Rectal smooth muscle tissue (tissue), 1 donor: Measurements from ENCODE around the gene SCD.

ENCODE experiments used
- H3K27ac ChIP-seq: one replicate; pipeline ENCODE4 v1.7.0; 2013; ENCODE audit warnings: low read depth, low read length, inconsistent platforms
- H3K27me3 ChIP-seq: one replicate; pipeline ENCODE4 v1.7.0; 2013; ENCODE audit warnings: low read length; ENCODE audit not compliant: control insufficient read depth, insufficient read depth
- H3K36me3 ChIP-seq: one replicate; pipeline ENCODE4 v1.7.0; 2013; ENCODE audit warnings: low read length; ENCODE audit not compliant: control insufficient read depth, insufficient read depth
- H3K4me1 ChIP-seq: one replicate; pipeline ENCODE4 v1.7.0; 2013; ENCODE audit warnings: low read length; ENCODE audit not compliant: control insufficient read depth, insufficient read depth
- H3K4me3 ChIP-seq: one replicate; pipeline ENCODE4 v1.7.0; 2013; ENCODE audit warnings: low read length
- H3K9ac ChIP-seq: one replicate; pipeline ENCODE4 v1.7.0; 2013; ENCODE audit warnings: low read length

SCD gene

DNA sequence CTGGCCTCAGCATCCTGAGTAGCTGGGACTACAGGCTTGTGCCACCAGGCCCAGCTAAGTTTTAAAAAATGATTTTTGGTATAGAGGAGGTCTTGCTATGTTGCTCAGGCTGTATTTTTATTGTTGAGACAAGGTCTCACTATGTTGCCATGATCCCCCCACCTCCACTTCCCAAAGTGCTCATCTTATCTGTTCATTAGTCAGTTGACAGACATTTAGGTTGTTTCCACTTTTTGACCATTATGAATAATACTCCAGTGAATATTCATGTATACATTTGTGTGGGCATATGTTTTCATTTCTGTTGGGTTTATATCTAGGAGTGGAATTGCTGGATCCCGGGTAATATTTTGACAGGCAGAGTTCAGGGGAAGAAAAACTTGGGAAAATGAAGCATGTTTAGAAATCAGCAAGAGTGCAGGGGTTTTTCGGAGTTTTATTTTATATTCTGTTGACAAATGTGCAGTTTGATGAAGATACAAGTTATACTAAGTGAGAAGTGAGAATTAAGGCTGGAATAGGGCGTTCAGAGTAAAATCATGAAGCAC lies 2.7 kb upstream of the SCD start:
- Histone ChIP-seq H3K9ac (no peak overlapping the region), H3K27ac (no peak overlapping the region), H3K27me3 (peaks cover 2% of the 10 kb centered on the region), H3K4me1 (no peaks in the 10 kb centered on the region), H3K4me3 (no peak overlapping the region), H3K36me3 (no peaks in the 10 kb centered on the region)

DNA sequence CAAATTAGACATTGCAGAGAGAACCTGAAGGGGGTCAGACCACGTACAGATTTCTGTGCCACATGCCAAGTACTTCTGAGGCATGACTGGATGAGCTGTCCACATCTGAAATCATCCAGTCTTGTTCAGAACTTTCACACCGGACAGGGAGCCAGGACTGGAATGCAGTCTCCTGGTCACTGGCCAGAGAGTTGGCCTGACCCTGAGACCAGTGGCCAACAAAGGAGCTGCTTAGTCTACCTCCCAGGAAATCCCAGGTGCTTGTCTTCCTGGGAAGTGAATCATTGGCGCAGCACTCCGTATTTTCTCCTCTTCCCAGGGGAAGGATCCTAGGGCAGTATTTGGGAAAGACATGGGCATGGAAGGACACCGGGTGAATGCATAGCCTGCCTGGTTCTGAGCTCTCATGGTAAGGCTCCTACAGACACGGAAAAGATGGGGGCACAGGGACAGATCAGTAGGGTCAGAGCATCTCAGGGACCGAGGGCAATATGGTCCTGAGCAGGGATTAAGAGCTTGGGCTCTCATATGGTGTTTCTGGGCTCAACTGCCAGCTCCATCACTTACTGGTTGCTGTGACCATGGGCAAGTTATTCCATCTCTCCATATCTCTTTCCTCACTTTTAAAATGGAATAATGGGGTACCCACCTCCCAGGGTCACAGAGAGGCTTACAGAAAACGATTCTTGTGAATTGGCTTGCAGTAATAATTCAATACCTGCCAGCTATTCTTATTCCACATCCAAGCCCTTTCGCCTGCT lies 1.3 kb upstream of the SCD start:
- Histone ChIP-seq H3K27me3 (peaks cover 2% of the 10 kb centered on the region), H3K36me3 (no peaks in the 10 kb centered on the region), H3K4me1 (no peaks in the 10 kb centered on the region), H3K9ac (no peak overlapping the region), H3K27ac (no peak overlapping the region), H3K4me3 (no peak overlapping the region)

DNA sequence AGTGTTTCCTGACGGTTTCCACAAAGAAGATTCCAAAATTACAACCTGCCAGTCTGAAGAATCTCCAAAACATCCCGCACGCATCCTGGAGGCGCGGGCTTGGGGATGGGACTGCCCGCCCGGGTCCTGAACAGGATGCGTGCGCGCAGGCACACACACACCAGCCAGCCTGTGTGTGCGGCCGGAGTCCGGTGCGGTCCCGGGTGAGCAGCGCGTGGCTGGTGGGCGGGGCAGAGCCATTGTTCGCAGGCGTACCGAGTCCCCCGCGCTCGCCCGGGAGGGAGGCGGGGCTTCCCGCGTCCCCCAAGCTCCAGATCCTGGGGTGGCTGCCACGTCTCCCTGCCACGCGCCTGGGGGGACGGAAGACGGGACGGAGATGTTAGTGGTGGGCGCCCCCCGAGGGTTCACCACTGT lies 675 bp upstream of the SCD start:
- Histone ChIP-seq H3K27ac (no peak overlapping the region), H3K36me3 (no peaks in the 10 kb centered on the region), H3K27me3 (peaks cover 2% of the 10 kb centered on the region), H3K4me1 (no peaks in the 10 kb centered on the region), H3K4me3 (peak overlapping the region; percentile 76), H3K9ac (no peak overlapping the region)

DNA sequence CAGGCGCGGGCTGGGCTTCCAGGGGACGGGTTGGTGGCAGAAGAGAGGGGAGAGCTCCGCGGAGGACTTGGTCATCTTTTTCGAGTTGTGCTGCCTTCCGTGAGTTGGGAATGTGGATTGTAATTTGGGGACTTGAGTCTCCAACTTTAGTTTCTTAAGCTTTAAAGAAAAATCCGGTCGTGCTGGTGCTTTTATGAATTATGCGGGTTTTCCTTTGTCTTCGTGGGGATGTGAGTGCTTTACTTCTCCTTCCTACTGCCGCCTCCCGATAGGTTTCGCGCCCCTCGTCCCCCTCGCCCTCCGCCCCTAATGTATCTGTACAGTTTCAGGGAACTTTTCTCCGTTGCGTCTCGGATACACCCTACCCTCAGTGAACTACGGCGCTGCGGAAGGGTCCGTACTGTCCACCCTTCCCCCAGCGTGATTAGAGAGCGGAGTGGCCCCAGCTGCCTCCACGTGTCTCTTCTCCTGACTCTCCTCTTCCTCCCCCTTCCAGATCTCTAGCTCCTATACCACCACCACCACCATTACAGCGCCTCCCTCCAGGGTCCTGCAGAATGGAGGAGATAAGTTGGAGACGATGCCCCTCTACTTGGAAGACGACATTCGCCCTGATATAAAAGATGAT lies 649 bp downstream of the SCD start:
- Histone ChIP-seq H3K36me3 (no peaks in the 10 kb centered on the region), H3K27ac (no peak overlapping the region), H3K4me1 (no peaks in the 10 kb centered on the region), H3K9ac (peak overlapping the region; percentile 10), H3K27me3 (peaks cover 2% of the 10 kb centered on the region), H3K4me3 (peak overlapping the region; percentile 76)

GRCh38 chr10:100348389-100348927 lies 1.4 kb downstream of the SCD start:
- H3K4me1 ChIP-seq, result no peaks in the 10 kb centered on the region
- H3K36me3 ChIP-seq, result no peaks in the 10 kb centered on the region
- H3K27ac ChIP-seq, result no peak overlapping the region
- no peak overlapping the region for H3K9ac ChIP-seq
- peak overlapping the region; percentile 76 for H3K4me3 ChIP-seq
- H3K27me3 ChIP-seq, result peaks cover 2% of the 10 kb centered on the region

GRCh38 chr10:100349087-100349486 lies 2.1 kb downstream of the SCD start:
- Histone ChIP-seq H3K27ac (no peak overlapping the region), H3K4me3 (no peak overlapping the region), H3K4me1 (no peaks in the 10 kb centered on the region), H3K36me3 (no peaks in the 10 kb centered on the region), H3K9ac (no peak overlapping the region), H3K27me3 (peaks cover 2% of the 10 kb centered on the region)

- Histone ChIP-seq H3K27me3 (peaks cover 2% of the 10 kb centered on the region), H3K9ac (no peak overlapping the region), H3K4me3 (no peak overlapping the region), H3K27ac (no peak overlapping the region), H3K36me3 (no peaks in the 10 kb centered on the region), H3K4me1 (no peaks in the 10 kb centered on the region)
Measured at GRCh38 chr10:100349672-100350071, 2.6 kb downstream of the SCD start.

GRCh38 chr10:100350914-100351485 lies 4.0 kb downstream of the SCD start:
- H3K4me1 ChIP-seq, result no peaks in the 10 kb centered on the region
- H3K27me3 ChIP-seq, result peaks cover 2% of the 10 kb centered on the region
- H3K9ac ChIP-seq, result no peak overlapping the region
- no peaks in the 10 kb centered on the region for H3K36me3 ChIP-seq
- no peak overlapping the region for H3K27ac ChIP-seq
- H3K4me3 ChIP-seq, result no peak overlapping the region

DNA sequence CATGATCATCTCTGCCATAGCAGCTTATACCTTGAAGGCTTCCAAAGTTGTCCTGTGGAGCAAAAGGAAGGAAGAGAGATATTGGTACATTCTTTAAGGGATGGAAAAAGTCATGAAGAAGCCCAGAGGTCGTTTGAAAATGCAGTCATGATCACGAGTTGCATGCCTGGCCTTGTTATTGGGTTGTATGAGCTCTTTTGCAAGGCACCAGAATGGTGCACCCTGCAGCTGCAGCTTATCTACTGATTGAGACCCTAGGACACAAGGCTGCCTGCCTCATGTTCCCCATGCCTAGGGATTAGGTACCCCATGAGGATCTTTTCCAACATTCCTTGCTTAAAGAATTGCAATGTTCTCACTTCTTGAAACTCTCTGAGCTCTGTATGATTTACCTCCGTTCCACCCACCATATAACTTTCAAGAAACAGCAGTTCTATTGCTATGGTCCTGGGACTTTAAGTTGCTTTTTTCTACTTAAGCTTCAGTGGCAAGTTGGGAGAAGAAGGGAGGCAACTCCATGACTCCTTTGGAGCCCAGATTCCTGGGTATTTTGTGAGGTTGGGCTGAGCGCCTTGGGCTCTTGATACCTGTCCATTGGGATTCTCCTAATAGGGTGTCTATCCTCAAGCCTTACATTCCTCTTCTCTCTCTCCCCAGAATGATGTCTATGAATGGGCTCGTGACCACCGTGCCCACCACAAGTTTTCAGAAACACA lies 6.9 kb downstream of the SCD start:
- Histone ChIP-seq H3K27me3 (no peaks in the 10 kb centered on the region), H3K4me1 (no peaks in the 10 kb centered on the region), H3K27ac (no peak overlapping the region), H3K36me3 (peaks cover 2% of the 10 kb centered on the region), H3K9ac (no peak overlapping the region), H3K4me3 (no peak overlapping the region)

DNA sequence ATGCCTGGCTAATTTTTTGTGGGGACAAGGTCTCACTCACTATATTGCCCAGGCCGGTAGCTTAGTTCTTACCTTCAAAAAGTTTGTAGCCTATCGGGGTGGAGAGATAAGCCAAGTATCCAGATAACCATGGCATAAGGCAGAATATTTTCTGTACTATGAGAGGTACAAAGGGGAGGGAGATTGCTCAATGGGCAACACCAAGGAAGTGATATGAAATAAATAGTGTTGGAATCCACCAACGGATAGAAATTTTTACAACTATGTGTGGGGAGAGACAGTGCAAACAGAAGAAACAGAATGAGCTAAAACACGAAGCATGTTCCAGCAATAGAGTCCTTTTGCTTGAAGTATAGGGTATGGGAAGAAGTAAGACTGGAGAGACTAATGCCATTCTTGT lies 8.1 kb downstream of the SCD start:
- Histone ChIP-seq H3K9ac (no peak overlapping the region), H3K36me3 (peaks cover 2% of the 10 kb centered on the region), H3K4me1 (no peaks in the 10 kb centered on the region), H3K4me3 (no peak overlapping the region), H3K27me3 (no peaks in the 10 kb centered on the region), H3K27ac (no peak overlapping the region)

DNA sequence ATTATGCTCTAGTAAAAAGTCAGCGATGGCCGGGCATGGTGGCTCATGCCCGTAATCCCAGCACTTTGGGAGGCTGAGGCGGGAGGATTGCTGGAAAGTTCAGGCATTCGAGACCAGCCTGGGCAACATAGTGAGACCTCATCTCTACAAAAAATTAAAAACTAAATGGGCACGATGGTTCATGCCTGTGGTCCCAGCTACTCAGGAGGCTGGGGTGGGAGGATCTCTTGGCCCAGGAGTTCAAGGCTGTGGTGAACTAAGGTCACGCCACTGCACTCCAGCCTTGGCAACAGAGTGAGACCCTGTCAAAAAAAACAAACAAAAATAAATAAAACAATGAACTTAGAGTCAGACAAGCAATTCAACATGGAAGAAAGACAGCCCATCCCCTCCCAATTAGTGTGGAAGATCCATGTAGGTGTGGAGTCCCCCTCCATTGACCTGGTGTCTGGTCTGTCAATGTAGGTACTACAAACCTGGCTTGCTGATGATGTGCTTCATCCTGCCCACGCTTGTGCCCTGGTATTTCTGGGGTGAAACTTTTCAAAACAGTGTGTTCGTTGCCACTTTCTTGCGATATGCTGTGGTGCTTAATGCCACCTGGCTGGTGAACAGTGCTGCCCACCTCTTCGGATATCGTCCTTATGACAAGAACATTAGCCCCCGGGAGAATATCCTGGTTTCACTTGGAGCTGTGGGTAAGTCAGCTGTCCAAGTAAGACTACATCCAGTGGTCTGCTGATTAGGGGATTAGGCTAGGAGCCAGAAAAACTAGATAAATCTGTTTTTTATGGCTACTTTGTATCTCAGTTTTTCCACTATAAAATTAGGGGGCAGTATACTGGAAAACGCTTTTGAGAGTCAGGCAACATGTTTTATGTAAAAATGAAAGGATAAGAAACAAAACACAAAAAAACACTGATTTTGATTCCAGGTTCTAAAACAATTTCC lies 9.3 kb downstream of the SCD start:
- Histone ChIP-seq H3K4me1 (no peaks in the 10 kb centered on the region), H3K27me3 (no peaks in the 10 kb centered on the region), H3K27ac (no peak overlapping the region), H3K36me3 (peaks cover 2% of the 10 kb centered on the region), H3K9ac (no peak overlapping the region), H3K4me3 (no peak overlapping the region)
